GM21576 (cell line): Measurements from ENCODE around the gene RBP5.
"Not testable (repeated sequence)": the region's sequence is repeated elsewhere in the genome, so short reads cannot be mapped to it uniquely, and the experiment has no call there.

Experiments used
- ATAC-seq: cut with Tn5 transposase; IDR thresholded peaks from one replicate; pipeline ENCODE4 v1.9.1; 2021; ENCODE audit warnings: mild to moderate bottlenecking, moderate library complexity; ENCODE audit not compliant: unreplicated experiment

RBP5 gene

DNA sequence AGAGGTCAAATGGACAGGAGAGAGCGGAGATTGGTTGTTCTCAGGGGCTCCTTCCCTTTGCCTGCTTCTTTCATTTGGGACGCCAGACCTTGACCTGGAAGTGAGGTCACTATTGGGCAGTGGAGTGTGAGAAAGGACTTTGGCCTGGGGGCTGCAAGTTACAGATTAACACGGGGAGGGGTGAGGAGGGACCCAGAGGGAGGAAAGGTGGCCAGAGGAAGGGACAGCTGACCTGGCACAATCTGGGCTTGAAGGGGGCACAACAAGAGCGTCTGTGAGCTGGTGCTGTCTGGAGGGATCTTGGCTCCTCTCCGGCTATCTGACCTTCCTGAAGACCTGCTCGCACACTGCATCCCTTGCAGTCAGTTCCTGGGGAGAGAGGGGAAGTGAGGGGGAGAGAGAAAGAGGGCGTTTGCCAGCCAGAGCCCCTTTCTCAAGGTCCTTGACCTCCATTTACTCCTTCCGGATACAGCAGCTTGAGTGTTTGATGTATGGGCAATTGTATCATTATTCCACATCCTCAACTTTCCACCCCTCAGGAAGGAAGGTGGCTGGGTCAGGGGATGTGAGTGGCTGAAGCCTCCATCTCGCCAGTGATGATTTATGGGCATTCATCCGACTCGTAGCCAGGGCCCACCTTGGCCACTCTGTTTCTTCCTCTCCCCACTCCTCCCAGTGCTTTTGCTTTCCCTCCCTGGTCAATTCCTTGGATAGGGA lies 4.7 kb downstream of the RBP5 start:
- no peak for ATAC-seq

- no peak for ATAC-seq
Measured at GRCh38 chr12:7122811-7123769, 5.6 kb downstream of the RBP5 start.

GRCh38 chr12:7121324-7121723 lies 7.4 kb downstream of the RBP5 start:
- no peak for ATAC-seq

DNA sequence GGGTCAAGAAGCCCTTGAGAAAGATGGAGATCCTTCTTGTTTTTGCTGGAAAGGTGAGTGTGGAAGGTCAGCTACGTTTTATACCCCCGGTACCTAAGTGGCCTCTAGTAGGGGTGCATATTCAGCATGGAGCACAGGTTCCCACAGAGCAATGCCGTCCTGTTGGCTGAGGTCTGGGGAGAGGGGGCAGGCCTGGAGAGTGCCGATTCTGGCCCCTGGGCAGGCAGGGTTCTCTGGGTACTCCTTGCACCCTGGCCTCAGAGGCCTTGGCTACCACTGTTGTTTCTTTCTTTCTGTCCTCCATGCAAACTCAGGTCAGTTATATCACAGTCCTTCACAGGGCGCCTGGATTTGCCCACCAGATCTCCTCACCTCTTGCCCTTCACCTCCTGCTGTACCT lies 8.5 kb downstream of the RBP5 start:
- ATAC-seq: no peak

- no peak for ATAC-seq
Measured at GRCh38 chr12:7118881-7119280, 9.8 kb downstream of the RBP5 start.

- no peak for ATAC-seq
Measured at GRCh38 chr12:7117670-7118069, 11.0 kb downstream of the RBP5 start.

DNA sequence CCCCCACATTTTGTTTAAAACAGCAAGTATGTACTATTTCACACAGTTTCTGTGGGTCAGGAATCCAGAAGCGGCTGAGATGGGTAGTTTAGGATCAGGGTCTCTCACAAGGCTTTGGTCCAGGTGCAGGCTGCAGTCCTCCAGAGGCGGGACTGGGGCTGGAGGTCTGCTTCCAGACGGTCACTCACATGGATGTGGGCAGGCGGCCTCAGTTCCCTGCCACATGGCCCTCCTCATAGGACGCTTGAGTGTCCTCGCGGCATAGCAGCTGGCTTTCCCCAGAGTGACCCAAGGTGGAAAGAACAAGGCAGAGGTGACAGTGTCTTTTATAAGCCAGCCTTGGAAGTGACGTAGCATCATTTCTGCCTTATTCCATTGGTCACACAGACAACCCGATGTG lies 11.8 kb downstream of the RBP5 start:
- no peak for ATAC-seq

DNA sequence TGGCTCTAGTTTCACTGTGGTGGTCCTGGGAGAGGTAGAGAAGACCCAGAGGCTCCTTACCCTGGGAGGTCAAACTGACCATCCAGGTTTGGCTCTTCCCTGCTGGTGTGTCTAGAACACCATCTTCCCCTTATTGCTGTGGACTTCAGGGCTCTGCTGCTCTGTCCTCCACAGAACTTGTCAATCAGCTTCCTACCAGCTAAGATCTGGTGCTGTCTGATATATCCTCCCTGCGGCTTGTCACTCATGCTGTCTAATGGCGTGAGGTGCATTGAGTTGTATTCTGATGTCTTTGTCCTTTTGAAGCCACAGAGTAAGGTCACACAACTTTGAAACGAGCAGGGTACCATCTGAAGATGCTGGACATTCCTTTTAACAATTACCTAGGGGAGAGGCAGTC lies 12.5 kb downstream of the RBP5 start:
- no peak for ATAC-seq

DNA sequence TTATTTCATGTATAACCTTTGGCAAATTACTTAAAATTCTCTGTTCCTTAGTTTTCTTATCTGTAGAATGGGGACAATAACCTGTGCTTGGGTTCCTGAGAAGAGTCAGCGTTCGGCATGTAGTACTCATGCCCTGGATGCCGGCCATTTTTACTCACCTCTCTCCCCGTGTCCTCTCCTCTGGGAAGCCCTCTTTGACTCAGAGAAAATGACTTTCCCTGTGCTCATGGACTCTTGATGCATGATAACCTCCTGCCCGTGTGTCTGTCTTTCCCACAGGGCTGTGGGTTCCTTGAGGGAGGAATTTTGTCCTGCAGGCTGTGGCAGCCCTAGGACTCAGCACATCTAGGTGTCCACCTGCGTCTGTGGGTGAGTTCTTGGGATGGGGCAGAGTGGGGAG lies 13.8 kb downstream of the RBP5 start:
- ATAC-seq: no peak

GRCh38 chr12:7114008-7114407 lies 14.7 kb downstream of the RBP5 start:
- no peak for ATAC-seq

- no peak for ATAC-seq
Measured at GRCh38 chr12:7113389-7113871, 15.3 kb downstream of the RBP5 start.

- ATAC-seq: no peak
Measured at GRCh38 chr12:7112041-7112440, 16.6 kb downstream of the RBP5 start.

DNA sequence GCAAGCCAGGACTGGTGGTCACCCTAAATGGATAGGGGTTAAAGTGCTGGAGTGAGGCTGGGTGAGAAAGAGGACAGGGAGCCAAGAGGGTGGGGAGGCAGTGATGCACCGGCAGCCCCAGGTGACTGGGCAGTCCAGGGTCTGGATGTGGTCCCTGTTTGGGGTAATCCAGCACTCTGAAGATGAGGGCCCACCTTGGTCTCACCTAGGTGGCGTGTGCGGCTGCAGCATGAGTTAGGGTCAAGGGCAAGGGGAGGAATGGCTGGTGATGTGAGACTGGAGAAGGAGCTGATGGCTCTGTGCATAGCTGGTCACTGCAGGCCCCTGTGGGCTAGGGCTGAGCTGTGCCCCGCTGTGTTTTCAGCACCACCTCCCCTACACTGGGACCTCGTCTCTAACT lies 18.0 kb downstream of the RBP5 start:
- no peak for ATAC-seq

DNA sequence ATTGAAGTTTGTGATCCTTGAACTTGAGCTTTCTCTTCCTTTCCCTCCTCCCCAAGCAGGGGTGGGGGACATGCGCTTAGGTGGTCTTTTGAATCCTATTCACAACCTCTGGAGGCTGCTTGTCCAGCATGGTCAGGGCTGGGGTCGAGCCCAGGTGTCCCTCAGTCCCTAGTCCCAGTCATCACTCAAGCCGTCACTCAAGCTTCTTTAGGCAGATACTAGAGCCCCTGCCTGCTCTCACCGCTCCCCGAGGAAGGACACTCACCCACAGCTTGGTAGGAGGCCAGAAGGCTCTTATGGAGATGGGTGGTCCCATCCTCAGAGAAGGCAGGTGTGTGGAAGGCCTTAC lies 19.1 kb downstream of the RBP5 start:
- no peak for ATAC-seq

GRCh38 chr12:7108796-7109571 lies 19.7 kb downstream of the RBP5 start, which contains the start of gene C1RL:
TSS of gene C1RL (minus strand) at chr12:7109214. CDS start at chr12:7109180, 34 bp downstream.
- no peak for ATAC-seq

DNA sequence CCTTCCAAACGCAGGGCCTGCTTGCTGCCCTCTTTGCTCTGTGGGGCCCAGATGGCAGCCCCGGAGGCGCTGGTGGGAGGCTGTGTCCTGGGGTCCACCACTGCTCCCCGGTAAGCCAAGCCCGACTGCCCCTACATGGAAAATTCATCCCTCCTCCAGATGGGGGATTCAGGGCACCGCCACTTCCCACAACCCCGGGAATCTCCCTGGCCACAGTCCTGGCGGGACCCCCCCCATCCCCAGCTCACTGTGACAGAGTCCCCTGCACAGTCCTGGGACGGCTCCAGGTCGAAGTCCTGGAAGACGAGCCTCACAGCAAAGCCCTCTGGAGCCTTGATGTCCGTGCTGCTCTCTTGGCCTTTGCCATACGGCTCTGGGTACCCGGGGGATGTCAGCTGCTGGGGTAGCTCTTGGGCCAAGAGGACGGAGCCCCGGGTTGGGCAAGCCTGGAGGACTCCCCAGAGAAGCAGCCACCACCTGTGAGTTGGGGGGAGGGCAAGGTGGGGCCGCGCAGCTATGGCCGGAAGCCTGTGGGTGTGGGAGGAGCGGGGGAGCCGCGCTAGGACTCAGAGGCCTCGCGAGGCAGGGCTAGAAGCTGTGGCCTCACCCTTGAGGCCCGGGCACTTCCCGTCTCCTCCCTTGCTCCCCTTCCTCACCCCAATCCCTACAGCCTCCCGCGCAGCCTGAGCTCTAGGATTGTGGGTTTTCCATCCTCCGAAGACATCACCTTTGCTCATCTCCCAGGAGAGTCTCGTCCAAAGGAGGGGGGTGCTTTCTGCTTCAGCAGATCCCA lies 20.5 kb downstream of the RBP5 start:
- peak; percentile 84 for ATAC-seq

- ATAC-seq: no peak
Measured at GRCh38 chr12:7107636-7108002, 21.1 kb downstream of the RBP5 start.

- ATAC-seq: not testable (repeated sequence)
Measured at GRCh38 chr12:7107181-7107580, 21.5 kb downstream of the RBP5 start.

- ATAC-seq: no peak
Measured at GRCh38 chr12:7106082-7106481, 22.6 kb downstream of the RBP5 start.

GRCh38 chr12:7103837-7104584 lies 24.7 kb downstream of the RBP5 start:
- no peak for ATAC-seq
